HFFc6 (cell line): ENCODE results near the gene CCR5. TPM values are rescaled to one million over a fixed set of nuclear protein-coding genes. Genes with fewer than 3 reads are reported as not detected.

Experiments used
- DNase-seq: peaks from one replicate; pipeline ENCODE4 v3.0.0-alpha.2; 2018
- H3K27ac Mint-ChIP-seq: 2 replicates; pipeline ENCODE4 v1.8.0; 2020; ENCODE audit warnings: mild to moderate bottlenecking, mixed read lengths
- H3K27me3 Mint-ChIP-seq: 2 replicates; pipeline ENCODE4 v1.8.0; 2021; ENCODE audit warnings: mild to moderate bottlenecking, moderate library complexity, mixed read lengths; ENCODE audit not compliant: insufficient read depth
- H3K36me3 Mint-ChIP-seq: 2 replicates; pipeline ENCODE4 v1.8.0; 2021; ENCODE audit warnings: low read depth, mixed read lengths
- H3K4me1 Mint-ChIP-seq: 2 replicates; pipeline ENCODE4 v1.8.0; 2020; ENCODE audit warnings: low read depth, mixed read lengths
- H3K4me3 Mint-ChIP-seq: 2 replicates; pipeline ENCODE4 v1.8.0; 2020; ENCODE audit warnings: mild to moderate bottlenecking, moderate library complexity, mixed read lengths
- H3K9me3 Mint-ChIP-seq: 2 replicates; pipeline ENCODE4 v1.8.0; 2020; ENCODE audit warnings: mild to moderate bottlenecking, mixed read lengths
- total RNA-seq, 6 experiments: library from RNA; stranded (reverse); fragmentation: NEBNext Ultra II Directional; extraction: Animal tissue kit (Norgen Biotek cat#: 25700); gene quantifications; 2 replicates in 1 of 6; 3 replicates in 5 of 6; pipeline ENCODE4 v1.2.3, GENCODE V29; 2021
- TF ChIP-seq, protein P1 (sequence below): fragments of 200-600 bp; sonication (generic); IDR thresholded peaks from 2 replicates; pipeline ENCODE4 v1.5.0; 2021; ENCODE audit warnings: antibody characterized with exemption, mild to moderate bottlenecking

Gene CCR5
- total RNA-seq, 6 experiments from 2014 or later = not detected

DNA sequence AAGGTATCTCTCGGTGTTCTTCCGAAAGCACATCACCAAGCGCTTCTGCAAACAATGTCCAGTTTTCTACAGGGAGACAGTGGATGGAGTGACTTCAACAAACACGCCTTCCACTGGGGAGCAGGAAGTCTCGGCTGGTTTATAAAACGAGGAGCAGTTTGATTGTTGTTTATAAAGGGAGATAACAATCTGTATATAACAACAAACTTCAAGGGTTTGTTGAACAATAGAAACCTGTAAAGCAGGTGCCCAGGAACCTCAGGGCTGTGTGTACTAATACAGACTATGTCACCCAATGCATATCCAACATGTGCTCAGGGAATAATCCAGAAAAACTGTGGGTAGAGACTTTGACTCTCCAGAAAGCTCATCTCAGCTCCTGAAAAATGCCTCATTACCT lies 12.3 kb upstream of the CCR5 start:
- Mint-ChIP-seq H3K9me3 (no peaks in the 10 kb centered on the region), H3K4me3 (no peak overlapping the region), H3K36me3 (no peaks in the 10 kb centered on the region), H3K27ac (no peak overlapping the region), H3K27me3 (peaks cover 44% of the 10 kb centered on the region), H3K4me1 (peaks cover 6% of the 10 kb centered on the region; the same call in 1 of the 2 replicates)
- DNase-seq = no peak
- TF ChIP-seq, protein P1, sequence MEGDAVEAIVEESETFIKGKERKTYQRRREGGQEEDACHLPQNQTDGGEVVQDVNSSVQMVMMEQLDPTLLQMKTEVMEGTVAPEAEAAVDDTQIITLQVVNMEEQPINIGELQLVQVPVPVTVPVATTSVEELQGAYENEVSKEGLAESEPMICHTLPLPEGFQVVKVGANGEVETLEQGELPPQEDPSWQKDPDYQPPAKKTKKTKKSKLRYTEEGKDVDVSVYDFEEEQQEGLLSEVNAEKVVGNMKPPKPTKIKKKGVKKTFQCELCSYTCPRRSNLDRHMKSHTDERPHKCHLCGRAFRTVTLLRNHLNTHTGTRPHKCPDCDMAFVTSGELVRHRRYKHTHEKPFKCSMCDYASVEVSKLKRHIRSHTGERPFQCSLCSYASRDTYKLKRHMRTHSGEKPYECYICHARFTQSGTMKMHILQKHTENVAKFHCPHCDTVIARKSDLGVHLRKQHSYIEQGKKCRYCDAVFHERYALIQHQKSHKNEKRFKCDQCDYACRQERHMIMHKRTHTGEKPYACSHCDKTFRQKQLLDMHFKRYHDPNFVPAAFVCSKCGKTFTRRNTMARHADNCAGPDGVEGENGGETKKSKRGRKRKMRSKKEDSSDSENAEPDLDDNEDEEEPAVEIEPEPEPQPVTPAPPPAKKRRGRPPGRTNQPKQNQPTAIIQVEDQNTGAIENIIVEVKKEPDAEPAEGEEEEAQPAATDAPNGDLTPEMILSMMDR = no peak

DNA sequence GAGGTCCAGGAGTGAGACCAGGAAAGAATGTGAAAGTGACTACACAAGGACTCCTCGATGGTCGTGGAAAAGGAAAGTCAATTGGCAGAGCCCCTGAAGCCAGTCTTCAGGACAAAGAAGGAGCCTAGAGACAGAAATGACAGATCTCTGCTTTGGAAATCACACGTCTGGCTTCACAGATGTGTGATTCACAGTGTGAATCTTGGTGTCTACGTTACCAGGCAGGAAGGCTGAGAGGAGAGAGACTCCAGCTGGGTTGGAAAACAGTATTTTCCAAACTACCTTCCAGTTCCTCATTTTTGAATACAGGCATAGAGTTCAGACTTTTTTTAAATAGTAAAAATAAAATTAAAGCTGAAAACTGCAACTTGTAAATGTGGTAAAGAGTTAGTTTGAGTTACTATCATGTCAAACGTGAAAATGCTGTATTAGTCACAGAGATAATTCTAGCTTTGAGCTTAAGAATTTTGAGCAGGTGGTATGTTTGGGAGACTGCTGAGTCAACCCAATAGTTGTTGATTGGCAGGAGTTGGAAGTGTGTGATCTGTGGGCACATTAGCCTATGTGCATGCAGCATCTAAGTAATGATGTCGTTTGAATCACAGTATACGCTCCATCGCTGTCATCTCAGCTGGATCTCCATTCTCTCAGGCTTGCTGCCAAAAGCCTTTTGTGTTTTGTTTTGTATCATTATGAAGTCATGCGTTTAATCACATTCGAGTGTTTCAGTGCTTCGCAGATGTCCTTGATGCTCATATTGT lies 10.8 kb upstream of the CCR5 start:
- Mint-ChIP-seq H3K27me3 (peaks cover 46% of the 10 kb centered on the region), H3K4me3 (no peak overlapping the region), H3K36me3 (no peaks in the 10 kb centered on the region), H3K9me3 (no peaks in the 10 kb centered on the region), H3K4me1 (peaks cover 6% of the 10 kb centered on the region; the same call in 1 of the 2 replicates), H3K27ac (no peak overlapping the region)
- TF ChIP-seq, protein P1 = no peak
- no peak for DNase-seq

DNA sequence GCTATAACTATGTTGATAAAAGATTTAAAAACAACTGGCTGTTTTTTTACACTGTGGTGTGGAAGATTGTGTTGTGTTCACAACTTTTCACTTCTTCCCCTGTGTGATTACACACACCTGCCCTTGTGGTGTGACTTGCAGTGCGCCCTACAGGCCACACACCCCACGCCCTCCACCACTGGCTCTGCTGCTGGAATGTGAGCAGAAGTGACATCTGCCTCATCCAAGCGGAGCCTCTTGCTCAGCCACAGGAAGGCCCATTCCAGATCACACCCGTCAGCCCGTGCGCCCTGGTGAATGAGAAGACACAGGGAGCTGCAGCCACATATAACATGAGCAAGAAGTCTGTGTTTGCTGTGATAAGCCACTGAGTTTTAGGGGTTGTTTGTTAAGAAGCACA lies 9.8 kb upstream of the CCR5 start:
- TF ChIP-seq, protein P1 = no peak
- no peaks in the 10 kb centered on the region for H3K9me3 Mint-ChIP-seq
- no peak for DNase-seq
- H3K36me3 Mint-ChIP-seq = no peaks in the 10 kb centered on the region
- H3K4me1 Mint-ChIP-seq = peaks cover 6% of the 10 kb centered on the region; the same call in 1 of the 2 replicates
- no peak overlapping the region for H3K4me3 Mint-ChIP-seq
- H3K27ac Mint-ChIP-seq = no peak overlapping the region
- peaks cover 37% of the 10 kb centered on the region for H3K27me3 Mint-ChIP-seq

DNA sequence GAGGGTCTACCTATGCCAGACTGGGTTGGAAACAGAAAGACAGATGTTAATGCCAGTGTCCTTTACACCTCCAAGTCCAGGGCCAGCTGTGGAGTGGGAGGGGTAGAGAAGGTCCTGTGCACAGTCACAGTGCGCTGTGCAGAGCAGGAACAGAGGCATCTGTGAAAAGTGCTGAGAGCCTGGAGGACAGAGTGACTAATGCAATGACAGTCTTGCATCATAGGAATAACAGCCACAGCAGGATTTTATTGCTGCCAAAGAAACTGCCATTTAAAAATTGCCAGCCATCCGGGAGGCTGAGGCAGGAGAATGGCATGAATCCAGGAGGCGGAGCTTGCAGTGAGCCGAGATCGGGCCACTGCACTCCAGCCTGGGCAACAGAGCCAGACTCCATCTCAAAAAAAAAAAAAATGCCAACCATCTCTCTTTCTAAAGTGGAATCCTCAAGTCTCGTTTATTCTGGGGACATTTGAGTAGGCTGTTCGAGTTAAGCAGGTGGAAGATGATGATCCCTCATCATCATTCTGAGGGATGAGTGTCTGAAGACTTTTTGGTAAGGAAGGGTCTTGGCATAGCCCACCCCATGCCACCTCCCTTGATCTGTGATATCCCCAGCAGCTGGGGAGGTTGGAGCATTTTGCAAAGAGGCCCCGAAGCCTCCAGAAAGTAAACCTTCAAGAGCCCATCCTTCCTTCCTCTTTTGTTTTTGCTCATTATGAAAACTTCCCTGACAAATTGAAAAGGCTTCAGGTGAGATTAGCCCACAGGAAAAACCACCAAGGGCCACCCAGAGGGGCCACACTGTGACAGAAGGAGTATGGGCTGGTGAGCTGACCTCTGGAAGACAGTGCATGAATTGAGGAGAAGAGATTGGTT lies 9.1 kb upstream of the CCR5 start:
- H3K4me3 Mint-ChIP-seq = no peak overlapping the region
- peaks cover 40% of the 10 kb centered on the region for H3K27me3 Mint-ChIP-seq
- H3K36me3 Mint-ChIP-seq = no peaks in the 10 kb centered on the region
- peak; percentile 41 for DNase-seq
- H3K9me3 Mint-ChIP-seq = no peaks in the 10 kb centered on the region
- TF ChIP-seq, protein P1 = no peak
- H3K27ac Mint-ChIP-seq = no peak overlapping the region
- H3K4me1 Mint-ChIP-seq = peaks cover 6% of the 10 kb centered on the region; the same call in 1 of the 2 replicates

DNA sequence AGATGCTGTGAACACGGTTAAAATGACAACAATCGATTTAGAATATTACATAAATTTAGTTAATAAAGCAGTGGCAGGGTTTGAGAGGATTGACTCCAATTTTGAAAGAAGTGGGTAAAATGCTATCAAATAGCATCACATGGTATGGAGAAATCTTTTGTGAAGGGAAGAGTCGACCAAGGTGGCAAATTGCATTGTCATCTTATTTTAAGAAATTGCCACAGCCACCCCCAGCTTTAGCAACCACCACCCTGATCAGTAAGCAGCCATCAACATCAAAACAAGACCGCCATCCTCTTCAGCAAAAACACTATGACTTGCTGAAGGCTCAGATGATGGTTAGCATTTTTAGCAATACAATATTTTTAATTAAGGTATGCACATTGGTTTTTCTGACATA lies 5.7 kb upstream of the CCR5 start:
- Mint-ChIP-seq H3K4me3 (no peak overlapping the region), H3K27ac (no peak overlapping the region), H3K9me3 (no peaks in the 10 kb centered on the region), H3K36me3 (no peaks in the 10 kb centered on the region), H3K4me1 (peaks cover 6% of the 10 kb centered on the region; the same call in 1 of the 2 replicates), H3K27me3 (peaks cover 44% of the 10 kb centered on the region)
- DNase-seq = no peak
- TF ChIP-seq, protein P1 = no peak
